MV-4-11 (cell line): ENCODE results near the gene DNAJB5.

ENCODE experiments used
- DNase-seq: peaks from one replicate; lab custom pipeline; 2025; lab: John Stamatoyannopoulos, UW

The DNAJB5 gene

DNA sequence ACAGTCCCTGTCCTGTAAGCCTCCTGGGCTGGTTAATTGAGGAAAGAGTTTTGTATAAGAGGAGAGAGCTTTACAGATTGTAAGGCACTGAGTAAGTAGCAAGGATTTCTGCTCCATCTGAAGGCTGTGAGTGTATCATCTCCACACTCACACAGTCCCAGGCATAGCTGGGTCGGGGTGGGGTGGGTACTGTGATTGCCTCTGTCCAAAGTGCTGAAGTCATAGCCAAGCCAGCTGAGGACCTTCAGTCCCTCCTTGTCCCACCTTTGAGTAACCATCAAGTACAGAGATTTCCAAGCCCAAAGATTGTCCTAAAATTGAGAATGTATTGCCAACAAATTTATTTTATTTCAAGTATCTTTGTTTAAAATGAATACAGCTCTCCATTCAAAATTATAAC, 5.5 kb upstream of the DNAJB5 start:
- peak; percentile 33 for DNase-seq

GRCh38 chr9:34985311-34985899, 4.1 kb upstream of the DNAJB5 start:
- peak; percentile 26 for DNase-seq

DNA sequence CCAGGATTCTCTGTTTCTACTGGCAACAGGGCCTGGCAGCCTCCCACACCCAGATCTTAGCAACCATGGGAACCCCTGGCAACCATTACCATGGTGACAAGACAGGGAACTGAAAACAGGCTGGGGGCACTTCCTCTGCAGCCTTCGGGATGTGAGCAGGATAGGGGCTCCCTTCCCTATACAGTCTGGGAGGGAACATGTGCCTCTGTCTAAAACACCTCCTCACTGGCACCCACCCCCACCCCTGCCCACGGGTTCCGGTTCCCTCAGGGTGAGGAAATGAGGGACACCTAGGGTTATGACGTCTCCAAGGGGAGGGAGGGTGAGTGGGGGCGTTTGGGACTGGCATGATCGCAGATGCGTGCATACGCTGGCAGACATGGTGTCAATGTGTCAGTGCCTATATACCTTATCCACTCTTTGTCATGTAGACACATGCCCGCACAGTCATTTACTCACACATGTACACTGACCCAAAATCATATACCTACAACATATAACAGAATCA, 3.0 kb upstream of the DNAJB5 start:
- DNase-seq: peak; percentile 94

- no peak for DNase-seq
Measured at GRCh38 chr9:34987160-34987901, 2.2 kb upstream of the DNAJB5 start.

DNA sequence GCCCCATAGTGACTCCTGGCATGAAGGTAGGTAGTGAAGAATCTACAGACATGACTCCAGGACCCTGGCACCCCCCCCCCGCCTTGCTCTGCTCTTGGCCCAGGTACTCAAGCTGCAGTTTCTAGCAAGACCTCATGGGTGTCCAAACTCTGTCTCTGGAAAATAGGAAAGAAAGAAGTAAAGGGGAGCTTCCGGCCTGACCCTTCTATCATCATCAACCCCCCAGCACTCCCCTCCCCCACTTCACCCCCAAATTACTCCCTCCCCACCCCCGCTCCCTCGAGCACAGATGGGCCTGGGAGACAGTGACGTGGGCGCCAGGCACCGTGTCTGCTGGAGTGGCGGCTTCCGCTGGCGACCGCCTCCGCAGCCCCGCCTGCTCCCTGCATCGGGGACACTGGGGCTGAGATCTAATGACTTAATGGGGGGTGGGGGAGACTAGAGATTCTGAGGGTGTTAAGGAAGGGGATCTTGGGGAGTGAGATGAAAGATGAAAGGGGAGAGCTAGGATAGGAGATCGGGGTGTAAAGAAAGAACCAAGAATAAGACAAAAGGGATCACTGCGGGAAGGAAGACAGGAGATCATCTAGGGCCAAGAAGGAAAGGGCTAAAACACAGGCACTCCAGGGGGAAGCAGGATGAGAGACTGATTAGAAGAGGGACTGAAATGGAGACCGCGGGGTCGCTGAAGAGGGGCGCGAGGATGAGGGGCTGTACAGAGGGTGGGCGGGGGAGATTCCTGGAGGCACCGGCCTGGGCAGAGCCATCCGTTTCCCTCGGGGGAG, 1.1 kb upstream of the DNAJB5 start:
- no peak for DNase-seq

- DNase-seq: no peak
Measured at GRCh38 chr9:34989946-34990635, 546 bp downstream of the DNAJB5 start.

DNA sequence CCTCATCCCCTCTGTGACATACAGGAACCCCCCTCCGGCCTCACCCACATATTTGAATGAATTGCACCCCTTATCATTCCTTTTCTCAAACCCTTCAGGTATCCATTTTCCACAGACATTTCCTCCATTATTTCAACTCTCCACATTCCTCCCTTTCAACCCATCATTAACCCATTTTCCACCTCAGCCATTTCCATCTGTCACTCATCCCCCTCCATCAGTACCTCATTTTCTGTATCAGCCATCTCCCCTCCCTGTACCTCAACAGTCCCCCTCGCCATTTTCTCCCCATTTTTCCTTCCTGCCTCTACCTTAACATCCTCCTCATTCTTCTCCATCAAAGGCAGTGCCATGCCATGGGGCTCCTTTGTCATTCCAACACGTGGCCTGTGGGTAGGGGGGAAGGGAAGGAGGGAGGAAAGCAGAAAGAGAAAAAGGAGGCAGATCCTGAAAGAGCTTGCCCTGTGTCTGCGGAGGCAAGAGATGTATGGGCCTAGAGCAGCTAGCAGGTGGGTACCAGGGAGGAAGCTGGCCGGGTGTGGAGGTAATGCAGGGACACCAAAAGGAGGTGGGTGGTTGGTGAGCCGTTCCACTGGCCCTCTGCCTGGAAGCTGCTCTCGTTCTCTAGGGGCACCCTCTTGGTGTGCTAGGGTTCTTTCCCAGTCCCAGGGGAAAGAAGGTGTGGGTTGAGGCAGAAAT, 1.5 kb downstream of the DNAJB5 start:
- DNase-seq: no peak

GRCh38 chr9:34991607-34992375, 2.2 kb downstream of the DNAJB5 start:
- DNase-seq: no peak

- DNase-seq: peak; percentile 66
Measured at GRCh38 chr9:34992376-34992951, 2.9 kb downstream of the DNAJB5 start.

DNA sequence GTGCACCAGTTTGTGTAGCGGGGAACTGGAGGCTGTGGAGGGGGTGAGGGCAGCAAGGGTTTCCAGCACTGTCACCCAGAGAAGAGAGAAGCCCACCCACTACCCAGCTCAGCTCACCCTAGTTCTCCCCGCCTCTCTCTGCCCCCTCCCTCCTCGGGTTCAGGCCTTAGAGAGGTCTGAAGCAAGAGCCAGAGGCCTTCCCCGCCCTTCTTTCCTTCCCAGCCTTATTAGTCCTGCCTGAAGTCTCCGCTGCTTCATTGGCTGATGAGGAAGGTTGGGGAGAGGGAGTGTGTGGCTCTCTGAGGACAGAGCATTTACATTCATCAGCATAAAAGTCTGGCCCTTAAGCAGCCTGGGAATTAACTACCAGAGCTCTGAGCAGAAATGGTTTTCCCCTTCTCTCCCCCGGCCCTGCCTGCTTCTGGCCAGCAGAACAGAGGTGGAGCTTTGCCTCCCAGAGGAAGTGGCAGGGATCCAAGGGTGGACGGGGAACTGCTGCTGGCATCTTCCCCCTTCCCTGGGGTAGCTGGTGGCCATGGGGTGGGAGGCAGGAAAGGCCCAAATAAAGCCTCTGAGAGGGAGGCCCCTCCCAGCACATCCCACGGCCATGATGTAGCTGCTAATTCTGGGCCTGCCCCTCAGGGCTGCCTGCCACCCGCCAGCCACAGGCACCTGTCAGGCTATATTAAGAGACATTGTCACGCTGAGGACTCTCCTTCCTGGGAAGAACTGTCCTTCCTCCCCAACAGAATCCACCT, 4.1 kb downstream of the DNAJB5 start:
- no peak for DNase-seq

GRCh38 chr9:34994260-34994899, 4.8 kb downstream of the DNAJB5 start:
- DNase-seq: no peak

- no peak for DNase-seq
Measured at GRCh38 chr9:34994900-34995669, 5.5 kb downstream of the DNAJB5 start.

DNA sequence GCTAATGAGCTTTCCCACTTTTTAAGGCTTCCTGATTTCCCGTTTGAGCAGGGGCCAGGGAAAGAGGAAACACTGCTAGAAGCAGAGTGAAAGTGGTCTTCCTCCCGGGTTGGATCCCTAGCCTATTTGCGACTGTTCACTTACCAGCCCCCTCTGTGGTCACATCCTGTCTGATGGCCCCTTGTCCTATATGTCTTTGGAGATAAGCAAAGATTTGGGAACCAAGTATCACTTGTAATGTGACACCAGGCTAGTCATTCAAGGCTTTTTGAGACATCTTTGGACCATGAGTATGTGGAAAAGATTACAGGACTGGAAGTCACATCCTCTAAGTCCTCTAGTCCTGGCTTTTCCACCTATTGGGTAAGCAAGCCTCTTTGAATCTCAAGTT, 6.1 kb downstream of the DNAJB5 start:
- no peak for DNase-seq

GRCh38 chr9:34996181-34996904, 6.8 kb downstream of the DNAJB5 start:
- no peak for DNase-seq

DNA sequence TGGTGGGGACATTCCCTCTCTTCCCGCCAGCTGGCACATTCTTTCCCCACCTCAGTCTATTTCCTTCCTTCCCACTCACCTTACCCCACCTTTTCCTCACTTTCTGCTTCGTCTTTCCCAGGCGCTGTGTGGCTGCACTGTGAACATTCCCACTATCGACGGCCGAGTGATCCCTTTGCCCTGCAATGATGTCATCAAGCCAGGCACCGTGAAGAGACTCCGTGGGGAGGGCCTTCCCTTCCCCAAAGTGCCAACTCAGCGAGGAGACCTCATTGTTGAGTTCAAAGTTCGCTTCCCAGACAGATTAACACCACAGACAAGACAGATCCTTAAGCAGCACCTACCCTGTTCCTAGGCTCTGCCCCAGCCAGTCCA, 7.3 kb downstream of the DNAJB5 start:
- DNase-seq: no peak

DNA sequence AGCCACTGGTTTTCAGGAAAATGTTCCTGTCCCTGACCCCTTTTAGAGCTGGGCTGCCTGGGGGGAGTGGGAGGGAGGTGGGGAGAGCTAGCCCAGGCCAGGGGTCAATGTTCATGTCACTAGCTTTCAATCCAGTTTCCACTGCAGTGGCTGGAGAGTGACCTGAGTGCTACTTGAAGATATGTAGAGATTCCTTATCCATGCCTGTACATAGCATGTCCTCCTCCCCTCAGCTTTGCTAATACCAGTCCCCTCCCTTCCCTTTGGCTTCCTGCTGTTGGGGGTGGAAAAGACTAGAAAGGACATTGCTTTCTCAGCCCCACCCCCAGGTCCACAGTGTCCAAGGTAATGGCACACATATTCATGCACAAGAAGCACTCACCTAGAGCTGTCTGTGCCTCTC, 7.8 kb downstream of the DNAJB5 start:
- no peak for DNase-seq

- no peak for DNase-seq
Measured at GRCh38 chr9:34998266-34998665, 8.7 kb downstream of the DNAJB5 start.

DNA sequence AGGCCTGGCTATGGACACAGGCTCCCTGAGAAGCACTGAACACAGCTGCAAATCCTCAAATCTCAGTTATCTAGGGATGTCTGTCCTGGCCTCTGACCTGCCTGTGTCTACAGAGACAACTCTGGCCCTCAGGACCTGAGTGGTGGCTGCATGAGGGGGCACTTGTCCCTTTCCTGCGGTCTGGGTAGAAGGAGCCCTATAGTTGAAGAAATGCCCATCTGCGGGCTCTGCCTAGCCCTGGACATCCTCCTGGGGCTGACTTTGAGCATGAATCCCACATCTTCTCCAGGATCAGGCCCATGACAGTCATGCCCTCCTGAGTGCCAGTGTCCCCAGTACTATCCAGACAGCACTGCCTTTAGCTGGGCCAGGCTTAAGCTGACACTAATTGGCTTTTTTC, 10.0 kb downstream of the DNAJB5 start:
- no peak for DNase-seq
